HG02798 (cell line): Measurements from ENCODE around the gene ING5.
"Not testable (repeated sequence)": the region's sequence is repeated elsewhere in the genome, so short reads cannot be mapped to it uniquely, and the experiment has no call there.

Experiments
- ATAC-seq: cut with Tn5 transposase; IDR thresholded peaks from one replicate; pipeline ENCODE4 v1.9.1; 2021; ENCODE audit warnings: mild to moderate bottlenecking; ENCODE audit not compliant: unreplicated experiment, poor library complexity

Gene ING5

GRCh38 chr2:241734467-241735208 lies 32.8 kb downstream of the ING5 start, which contains the start of gene D2HGDH:
D2HGDH (plus strand) TSS chr2:241734630; CDS start chr2:241735225, 595 bp downstream.
- ATAC-seq = peak; percentile 87

- no peak for ATAC-seq
Measured at GRCh38 chr2:241736111-241736510, 34.3 kb downstream of the ING5 start.

DNA sequence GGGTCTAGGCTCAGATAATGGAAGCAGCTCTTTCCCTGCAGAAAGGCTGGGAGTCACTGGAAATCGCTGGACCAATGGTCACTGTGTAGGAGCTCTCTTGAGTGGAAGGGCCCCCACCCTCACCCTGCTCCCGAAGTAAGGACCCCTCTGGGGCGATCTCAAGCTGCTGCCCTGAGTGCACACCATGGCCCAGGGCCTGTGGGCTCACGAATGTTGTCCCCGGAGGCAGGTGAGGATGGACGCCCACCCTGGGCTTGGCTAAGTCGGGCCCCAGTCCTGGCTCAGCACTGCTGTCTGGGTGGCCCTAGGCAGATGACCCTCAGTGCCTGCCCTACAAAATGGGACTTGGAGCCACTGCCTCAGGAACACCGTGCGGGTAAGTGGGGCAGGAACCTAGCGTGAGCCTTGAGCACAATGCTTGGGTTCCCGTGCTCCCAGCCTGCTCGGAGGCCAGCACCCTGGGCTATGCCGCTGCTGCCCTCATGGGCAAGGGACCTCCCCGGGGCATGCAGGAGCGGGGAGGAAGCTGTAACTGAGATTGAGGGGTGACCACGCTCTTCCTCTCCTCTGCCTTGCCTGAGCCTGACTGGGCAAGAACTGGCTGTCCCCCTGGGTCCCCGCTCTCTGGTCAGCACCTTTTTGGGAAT lies 36.3 kb downstream of the ING5 start:
- no peak for ATAC-seq

- no peak for ATAC-seq
Measured at GRCh38 chr2:241739177-241739576, 37.3 kb downstream of the ING5 start.

- ATAC-seq = no peak
Measured at GRCh38 chr2:241739651-241740050, 37.8 kb downstream of the ING5 start.

DNA sequence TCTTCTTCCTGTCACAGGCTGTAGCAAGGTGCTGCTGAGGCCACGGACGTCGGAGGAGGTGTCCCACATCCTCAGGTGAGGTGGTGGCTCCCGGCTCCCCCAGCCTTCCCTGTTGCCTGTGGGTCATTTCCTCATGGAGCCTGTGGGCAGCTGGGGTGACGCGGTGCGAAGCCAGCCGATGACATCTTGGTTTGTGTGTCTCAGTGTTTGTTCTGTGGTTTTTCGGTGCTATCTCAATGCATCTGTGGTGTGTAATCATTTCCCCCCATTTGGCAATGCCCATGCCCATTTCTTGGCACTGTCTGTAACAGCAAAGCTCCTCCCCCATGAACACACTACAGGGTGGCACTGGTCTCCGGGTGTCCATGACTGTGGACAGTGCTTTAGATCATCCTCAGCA lies 39.2 kb downstream of the ING5 start:
- ATAC-seq = no peak

DNA sequence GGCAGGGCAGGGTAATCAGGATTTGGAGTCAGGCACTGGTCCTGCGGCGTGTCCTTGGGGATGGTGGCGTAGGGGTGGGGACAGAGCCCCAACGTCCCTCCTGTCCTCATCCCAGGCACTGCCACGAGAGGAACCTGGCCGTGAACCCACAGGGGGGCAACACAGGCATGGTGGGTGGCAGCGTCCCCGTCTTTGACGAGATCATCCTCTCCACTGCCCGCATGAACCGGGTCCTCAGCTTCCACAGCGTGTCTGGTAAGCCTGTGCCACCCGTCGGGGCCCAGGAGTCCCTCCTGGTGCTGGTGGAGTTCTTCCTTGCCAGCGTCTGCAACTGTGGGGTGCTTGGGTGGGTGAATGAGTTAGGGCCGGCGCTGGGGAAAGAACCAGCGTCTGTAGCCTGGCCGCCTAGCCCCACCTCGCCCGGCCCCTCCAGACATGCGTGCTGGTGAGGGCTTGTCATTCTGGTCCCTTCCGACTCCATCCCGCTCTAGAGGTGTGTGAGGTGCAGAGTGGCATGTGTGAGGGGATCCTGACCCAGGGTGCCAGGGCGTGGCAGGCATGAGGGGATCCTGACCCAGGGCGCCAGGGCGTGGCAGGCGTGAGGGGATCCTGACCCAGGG lies 40.6 kb downstream of the ING5 start:
- ATAC-seq = no peak

GRCh38 chr2:241743008-241743407 lies 41.2 kb downstream of the ING5 start:
- ATAC-seq = not testable (repeated sequence)

DNA sequence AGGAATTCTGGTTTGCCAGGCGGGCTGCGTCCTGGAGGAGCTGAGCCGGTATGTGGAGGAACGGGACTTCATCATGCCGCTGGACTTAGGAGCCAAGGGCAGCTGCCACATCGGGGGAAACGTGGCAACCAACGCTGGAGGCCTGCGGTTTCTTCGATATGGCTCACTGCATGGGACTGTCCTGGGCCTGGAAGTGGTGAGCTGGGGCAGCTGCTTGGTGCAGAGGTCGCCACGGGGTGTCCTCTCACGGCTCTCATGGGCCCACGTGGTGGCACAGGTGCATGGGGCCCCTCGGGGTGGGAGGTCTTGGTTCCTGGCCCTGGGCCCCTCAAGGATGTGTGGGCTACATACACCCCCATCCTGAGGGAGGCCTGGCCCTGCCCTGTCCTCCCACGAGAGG lies 41.8 kb downstream of the ING5 start:
- ATAC-seq = no peak

- ATAC-seq = no peak
Measured at GRCh38 chr2:241744028-241744754, 42.4 kb downstream of the ING5 start.

DNA sequence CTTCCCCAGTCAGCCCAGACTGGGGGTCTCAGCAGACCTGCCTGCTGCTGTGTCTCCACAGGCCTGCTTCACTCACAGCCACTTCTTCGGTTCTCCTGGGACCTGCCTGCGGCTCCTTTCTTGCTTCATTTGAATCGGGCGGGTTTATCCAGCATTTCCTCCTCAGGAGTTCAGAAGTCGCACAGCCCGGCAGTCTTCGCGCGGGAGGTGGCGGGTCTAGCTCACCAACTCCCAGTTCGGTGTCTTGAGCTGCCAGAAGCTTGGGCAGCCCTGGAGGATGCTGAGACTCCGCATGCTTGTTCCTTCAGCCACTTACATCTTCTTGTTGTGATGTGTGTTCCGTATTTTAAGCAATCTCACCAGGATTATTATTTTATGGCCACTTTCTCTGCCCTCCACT lies 43.4 kb downstream of the ING5 start:
- ATAC-seq = no peak

DNA sequence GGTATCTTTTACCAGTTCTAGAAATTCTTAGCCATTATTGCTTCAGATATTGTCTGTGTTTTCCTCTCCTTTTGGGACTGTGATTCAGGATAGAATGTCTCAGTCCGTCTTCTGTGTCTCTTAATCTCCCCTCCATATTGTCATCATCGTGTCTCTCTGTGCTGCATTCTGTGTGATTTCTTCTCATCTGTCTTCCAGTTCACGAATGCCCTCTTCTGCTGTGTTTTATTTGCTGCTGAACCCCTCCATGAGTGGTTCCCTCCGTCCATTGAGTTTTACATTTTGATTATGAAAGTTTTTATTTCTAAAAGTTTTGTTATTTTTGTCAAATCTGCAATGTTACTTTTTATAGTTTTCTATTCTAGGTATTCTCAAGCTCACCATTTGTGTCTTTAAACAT lies 44.2 kb downstream of the ING5 start:
- ATAC-seq = no peak

GRCh38 chr2:241748468-241749256 lies 46.8 kb downstream of the ING5 start:
- no peak for ATAC-seq

DNA sequence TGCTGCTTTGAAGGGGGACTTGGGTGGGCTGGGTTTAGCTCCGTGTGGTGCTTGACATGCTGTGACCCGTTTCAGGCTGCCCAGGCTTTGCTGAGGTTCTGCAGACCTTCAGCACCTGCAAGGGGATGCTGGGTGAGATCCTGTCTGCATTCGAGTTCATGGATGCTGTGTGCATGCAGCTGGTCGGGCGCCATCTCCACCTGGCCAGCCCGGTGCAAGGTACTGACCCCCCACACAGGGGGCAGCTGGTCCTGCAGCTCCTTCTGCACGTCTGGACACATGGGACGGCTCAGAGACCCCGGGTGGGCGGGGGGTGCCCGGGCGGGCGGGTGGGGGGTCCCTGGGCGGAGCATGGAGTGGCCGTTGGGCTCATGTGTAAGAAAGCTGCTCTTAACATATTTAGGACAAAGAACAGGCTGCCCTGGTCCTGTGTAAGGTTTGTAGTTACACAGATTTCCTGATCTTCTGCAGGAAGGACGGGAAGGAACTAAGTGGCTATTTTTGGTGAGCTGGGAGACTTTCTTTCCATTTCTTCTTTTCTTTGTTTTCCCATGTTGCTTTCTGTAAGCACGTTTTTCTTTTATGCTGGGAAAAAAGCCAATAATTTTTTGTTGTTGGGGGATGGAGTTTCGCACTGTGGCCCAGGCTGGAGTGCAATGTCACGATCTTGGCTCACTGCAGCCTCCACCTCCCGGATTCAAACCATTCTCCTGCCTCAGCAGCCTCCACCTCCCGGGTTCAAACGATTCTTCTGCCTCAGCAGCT lies 48.4 kb downstream of the ING5 start:
- no peak for ATAC-seq

- ATAC-seq = no peak
Measured at GRCh38 chr2:241751152-241751551, 49.3 kb downstream of the ING5 start.

DNA sequence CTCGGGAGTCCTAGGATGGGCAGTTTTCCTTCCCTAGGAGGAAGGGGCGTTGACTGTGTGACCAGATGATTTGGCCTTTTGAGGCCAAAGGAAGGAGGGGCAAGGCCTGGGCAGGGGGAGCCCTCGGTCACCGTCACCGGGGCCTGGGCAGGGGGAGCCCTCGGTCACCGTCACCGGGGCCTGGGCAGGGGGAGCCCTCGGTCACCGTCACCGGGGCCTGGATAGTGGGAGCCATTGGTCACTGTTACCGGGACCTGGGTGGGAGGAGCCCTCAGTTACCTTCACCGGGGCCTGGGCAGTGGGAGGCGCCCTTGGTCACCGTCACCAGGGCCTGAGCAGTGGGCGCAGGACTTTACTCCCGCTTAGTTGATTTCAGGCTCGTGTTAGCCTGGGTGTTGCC lies 49.9 kb downstream of the ING5 start:
- ATAC-seq = no peak

- ATAC-seq = no peak
Measured at GRCh38 chr2:241752253-241752652, 50.4 kb downstream of the ING5 start.

- ATAC-seq = no peak
Measured at GRCh38 chr2:241752689-241753276, 50.9 kb downstream of the ING5 start.

DNA sequence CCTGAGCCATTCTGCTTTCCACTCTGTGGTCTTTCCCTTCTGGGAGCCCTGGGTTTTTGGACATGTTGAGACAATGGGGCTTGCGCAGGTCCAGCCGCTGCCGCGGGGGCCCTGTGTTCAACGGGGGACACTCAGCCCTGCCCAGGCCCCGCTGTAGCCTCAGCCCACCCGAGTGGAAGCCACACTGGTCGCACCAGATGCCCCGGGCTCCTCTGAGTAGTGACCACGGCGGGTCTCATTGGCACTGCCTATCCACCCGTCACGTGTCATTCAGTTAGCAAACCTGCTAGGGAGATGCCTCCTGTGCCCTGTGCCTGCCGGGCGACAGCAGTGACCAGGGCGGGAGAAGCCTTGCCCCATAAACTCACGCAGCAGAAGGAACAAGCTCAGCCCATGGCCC lies 51.7 kb downstream of the ING5 start:
- no peak for ATAC-seq
